NCI-H510A treated with DMSO at 0.1 percent for 48 hours (cell line): ENCODE measurements around the gene PNP.
"Not testable (repeated sequence)": the region's sequence is repeated elsewhere in the genome, so short reads cannot be mapped to it uniquely, and the experiment has no call there.

Source experiments
- DNase-seq: peaks from one replicate; lab custom pipeline; 2025; lab: John Stamatoyannopoulos, UW

PNP gene

GRCh38 chr14:20492486-20492885 is 23.3 kb downstream of the PNP start:
- no peak for DNase-seq

DNA sequence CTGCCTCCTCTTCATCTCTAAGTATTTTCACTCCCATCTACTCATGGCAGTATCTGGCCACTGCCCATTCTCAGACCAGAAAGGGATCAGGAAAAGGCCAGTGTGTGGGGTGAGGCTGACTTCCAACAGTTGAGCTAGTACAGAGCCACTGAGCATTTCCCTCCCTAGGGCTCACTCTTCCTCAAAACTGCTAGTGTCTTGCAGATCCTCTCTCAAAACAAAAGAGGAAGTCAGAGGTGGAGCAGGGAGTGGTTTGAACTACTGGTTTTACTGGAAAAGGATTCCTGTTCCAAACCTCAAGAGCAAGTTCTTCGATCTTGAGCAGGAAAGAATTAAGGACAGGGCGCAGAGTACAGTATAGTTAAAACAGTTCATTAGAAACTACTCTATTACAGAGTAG is 24.4 kb downstream of the PNP start:
- DNase-seq: no peak

DNA sequence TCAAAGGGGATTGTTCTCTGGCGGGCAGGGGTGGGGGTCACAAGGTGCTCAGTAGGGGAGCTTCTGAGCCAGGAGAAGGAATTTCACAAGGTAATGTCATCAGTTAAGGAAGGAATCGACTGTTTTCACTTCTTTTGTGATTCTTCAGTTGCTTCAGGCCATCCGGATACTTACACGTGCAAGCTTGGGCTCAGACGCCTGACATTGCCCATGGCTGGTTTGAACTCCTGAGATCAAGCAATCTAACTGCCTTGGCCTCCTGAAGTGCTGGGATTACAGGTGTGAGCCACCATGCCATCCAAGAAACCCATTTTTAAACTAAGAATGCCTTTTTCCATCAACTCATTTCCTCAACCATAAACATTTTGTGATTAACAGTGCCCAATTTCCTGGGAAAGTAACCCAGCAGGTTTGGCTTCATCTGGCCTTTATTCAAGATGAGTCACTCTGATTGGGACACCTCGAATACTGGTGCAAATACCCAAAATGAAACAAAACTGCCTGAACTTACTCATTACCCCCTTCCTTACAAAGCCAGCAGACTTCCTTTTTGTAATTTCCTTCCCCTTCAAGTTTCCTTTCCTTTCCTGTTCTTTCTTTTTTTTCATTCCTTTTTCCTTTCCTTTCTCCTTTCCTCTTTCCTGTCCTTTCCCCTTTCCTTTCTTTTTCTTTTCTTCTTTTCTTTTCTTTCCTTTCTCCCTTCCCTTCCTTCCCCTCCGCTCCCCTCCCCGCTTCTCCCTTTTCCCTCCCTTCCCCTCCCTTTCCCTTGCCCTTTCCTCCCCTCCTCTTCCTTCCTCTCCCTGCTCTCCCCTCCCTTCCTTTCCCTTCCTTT is 25.9 kb downstream of the PNP start:
- DNase-seq: no peak

DNA sequence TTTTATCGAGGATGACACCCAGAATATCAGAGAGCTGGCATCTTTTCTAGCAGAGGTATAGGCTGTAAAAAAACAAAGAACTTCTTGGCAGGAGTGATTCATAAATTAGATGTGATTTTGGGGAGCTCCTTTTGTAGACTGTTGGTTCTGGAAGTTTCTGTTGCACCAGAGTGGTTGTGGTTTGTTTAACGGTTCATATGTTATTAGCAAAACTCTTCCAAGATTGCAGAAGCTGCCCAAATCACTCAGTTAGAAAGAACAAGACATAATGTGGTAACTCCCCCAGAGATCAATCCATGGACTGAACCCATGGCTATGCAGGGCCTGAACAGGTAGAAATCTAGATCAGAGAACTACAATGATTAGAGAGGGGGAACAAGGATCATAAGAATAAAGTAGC is 29.4 kb downstream of the PNP start:
- DNase-seq: no peak

- no peak for DNase-seq
Measured at GRCh38 chr14:20499108-20499507, 29.9 kb downstream of the PNP start.

- DNase-seq: no peak
Measured at GRCh38 chr14:20499881-20500280, 30.7 kb downstream of the PNP start.

DNA sequence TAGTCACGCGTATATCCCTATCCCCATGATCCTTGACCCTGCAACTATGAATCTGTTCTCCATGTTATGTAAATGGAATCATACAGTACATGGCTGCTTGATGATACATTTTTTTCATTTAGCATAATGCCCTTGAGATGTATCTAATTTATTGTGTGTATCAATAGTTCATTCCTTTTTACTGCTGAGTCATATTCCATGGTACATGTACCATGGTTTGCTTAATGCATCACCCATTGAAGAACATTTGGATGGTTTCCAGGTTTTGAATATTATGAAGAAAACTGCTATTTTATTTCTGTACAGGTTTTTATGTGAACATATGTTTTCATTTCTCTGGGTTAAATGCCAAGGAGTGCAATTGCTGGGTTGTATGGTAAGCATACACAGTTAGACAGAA is 32.1 kb downstream of the PNP start:
- DNase-seq: no peak

- DNase-seq: no peak
Measured at GRCh38 chr14:20503898-20504297, 34.7 kb downstream of the PNP start.

DNA sequence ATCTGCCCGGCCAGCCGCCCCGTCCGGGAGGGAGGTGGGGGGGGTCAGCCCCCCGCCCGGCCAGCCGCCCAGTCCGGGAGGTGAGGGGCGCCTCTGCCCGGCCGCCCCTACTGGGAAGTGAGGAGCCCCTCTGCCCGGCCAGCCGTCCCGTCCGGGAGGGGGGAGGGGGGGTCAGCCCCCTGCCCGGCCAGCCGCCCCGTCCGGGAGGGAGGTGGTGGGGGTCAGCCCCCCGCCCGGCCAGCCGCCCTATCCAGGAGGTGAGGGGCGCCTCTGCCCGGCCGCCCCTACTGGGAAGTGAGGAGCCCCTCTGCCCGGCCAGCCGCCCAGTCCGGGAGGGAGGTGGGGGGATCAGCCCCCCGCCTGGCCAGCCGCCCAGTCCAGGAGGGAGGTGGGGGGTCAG is 37.1 kb downstream of the PNP start:
- not testable (repeated sequence) for DNase-seq

DNA sequence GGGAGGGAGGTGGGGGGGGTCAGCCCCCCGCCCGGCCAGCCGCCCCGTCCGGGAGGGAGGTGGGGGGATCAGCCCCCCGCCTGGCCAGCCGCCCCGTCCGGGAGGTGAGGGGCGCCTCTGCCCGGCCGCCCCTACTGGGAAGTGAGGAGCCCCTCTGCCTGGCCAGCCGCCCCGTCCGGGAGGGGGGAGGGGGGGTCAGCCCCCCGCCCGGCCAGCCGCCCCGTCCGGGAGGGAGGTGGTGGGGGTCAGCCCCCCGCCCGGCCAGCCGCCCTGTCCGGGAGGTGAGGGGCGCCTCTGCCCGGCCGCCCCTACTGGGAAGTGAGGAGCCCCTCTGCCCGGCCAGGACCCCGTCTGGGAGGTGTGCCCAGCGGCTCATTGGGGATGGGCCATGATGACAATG is 37.5 kb downstream of the PNP start:
- not testable (repeated sequence) for DNase-seq

DNA sequence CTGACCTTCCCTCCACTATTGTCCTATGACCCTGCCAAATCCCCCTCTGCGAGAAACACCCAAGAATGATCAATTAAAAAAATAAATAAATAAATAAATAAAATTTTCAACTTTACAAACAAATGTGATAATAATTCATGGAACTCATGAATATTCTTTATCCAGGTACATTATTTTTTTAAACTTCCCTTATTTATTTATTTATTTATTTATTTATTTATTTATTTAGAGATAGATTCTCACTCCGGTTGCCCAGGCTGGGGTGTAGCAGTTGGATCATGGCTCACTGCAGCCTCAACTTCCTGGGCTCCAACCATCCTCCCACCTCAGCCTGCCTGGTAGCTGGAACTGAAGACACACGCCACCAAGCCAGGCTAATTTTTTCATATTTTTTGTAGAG is 38.3 kb downstream of the PNP start:
- not testable (repeated sequence) for DNase-seq

DNA sequence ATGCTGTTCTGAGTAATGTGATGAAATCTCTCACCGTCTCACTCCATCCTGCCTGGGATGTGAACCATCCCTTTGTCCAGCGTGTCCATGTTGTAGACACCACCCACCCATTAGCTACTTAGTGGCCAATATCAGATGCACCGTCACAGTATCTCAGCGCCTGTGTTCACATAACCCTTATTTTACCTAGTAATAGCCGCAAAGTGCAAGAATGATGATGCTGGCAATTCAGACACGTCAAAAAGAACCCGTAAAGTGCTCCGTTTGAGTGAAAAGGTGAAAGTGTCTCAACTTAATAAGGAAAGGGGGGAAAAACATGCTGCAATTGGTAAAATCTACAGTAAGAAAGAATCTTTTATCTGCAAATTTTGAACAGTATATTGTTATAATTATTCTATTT is 39.2 kb downstream of the PNP start:
- no peak for DNase-seq

DNA sequence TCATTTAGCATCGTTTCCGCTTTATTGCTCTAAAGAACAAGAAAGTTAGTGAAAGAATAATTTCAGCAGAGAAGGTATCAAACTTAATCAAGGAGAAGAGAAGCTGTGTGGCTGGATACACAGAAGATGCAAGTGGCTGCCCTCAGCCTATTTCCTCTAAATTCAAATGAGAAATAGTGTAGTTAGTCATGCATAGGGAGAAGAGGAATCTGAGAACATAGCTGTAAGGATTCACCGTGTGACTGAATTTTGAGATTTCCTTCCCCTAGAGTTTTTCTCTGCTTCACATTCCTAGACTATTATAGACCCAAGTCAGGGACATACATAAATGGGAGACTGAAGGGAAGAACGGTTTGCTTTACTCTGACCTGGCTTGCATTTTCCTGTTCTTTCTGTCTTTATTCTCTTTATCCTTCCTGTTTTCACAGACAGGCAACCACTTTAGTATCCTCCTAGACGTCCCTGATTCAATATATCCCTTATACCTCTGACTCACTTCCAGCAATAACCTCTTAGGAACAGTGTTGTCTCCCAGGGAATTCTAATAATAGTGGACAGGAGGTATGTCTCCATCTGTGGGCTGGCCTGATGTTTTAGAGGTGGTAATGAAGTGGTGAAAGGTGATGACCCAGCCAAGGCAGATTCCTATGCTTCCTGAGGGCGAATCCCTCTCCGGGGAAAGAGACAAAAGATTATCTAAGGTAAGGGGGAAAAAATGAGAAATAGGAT is 43.1 kb downstream of the PNP start:
- DNase-seq: no peak

- no peak for DNase-seq
Measured at GRCh38 chr14:20515846-20516245, 46.6 kb downstream of the PNP start.

DNA sequence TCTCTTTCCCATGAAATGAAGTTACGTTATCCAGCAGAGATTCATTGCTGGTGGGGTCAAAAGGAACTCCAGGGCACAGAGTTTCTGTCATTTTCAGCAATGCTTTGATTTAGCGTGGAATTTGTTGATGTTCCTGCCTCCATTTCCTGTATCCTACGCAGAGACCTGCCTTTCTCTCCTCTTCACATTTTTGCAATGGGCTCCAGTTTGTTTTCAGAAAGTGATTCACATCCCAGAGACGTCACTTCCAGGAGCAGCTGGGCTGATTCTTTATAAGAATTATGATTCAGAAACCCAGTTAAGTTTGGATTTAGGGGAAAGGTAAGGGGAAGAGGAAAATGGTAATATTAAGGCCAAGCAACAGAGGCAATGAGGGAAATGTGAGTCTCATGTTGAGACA is 47.7 kb downstream of the PNP start:
- no peak for DNase-seq

GRCh38 chr14:20522332-20522731 is 53.1 kb downstream of the PNP start:
- DNase-seq: no peak

DNA sequence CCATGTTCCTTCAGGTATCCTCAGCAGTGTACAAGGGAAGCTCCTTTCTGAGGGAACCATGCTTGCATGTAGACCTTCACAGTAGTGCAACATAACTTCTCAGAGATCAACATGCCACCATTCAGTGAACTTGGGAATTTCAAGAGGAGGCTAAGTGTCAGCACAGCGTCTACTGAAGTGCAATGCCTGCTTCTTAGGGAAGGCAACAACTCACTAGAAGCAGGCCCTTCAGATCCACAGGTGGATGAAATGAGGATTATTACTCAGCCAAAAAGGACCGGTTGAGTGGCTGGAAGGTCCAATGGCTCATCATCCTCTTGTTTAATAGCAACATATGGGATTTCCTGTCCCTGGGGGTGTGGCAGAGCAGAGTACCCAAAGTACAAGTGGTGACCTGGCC is 54.8 kb downstream of the PNP start:
- DNase-seq: no peak
